CD4-positive, alpha-beta T cell (primary cell): ENCODE results near the gene ALDH1L2. TPM values are rescaled to one million over a fixed set of nuclear protein-coding genes. Genes with fewer than 3 reads are reported as not detected.

Experiments used
- ATAC-seq: fragments of 200-7000 bp; cut with Tn5 transposase; one replicate; pipeline ENCODE4 v1.10.0; 2022; ENCODE audit warnings: mild to moderate bottlenecking; ENCODE audit not compliant: poor library complexity
- CTCF ChIA-PET: fragments of 350-600 bp; sonication (Branson Sonifier 250); formaldehyde crosslinking; loops from one replicate; lab custom pipeline; 2021; ENCODE audit warnings: antibody characterized with exemption, inconsistent platforms; lab: Charles Lee
- POLR2A ChIA-PET: fragments of 350-600 bp; sonication (Branson Sonifier 250); formaldehyde crosslinking; loops from one replicate; lab custom pipeline; 2021; ENCODE audit warnings: antibody characterized with exemption, inconsistent platforms; lab: Charles Lee
- DNase-seq, 14 experiments: peaks; one replicate each; pipeline ENCODE4 v3.0.0-alpha.2; 2013 to 2020; ENCODE audit warnings: mixed read lengths in 2 of 14
- H3K27ac ChIP-seq, 2 donors: one replicate each; pipeline versions ENCODE4 v1.5.1 to v1.7.0; 2013; ENCODE audit warnings: low read length in 2 of 2, low read depth in 1 of 2, mild to moderate bottlenecking in 1 of 2
- H3K27me3 ChIP-seq, 2 experiments: 1 replicate in 1 of 2; 2 replicates in 1 of 2; pipeline versions ENCODE4 v1.6.1 to v1.7.0; 2013; ENCODE audit warnings: low read length in 2 of 2, control low read depth in 1 of 2, mild to moderate bottlenecking in 1 of 2, moderate library complexity in 1 of 2; ENCODE audit not compliant: insufficient read depth in 2 of 2, control insufficient read depth in 1 of 2
- H3K36me3 ChIP-seq: one replicate; pipeline ENCODE4 v1.6.1; 2013; ENCODE audit warnings: low read length, control low read depth; ENCODE audit not compliant: insufficient read depth
- H3K4me1 ChIP-seq: one replicate; pipeline ENCODE4 v1.6.1; 2013; ENCODE audit warnings: low read length, control low read depth; ENCODE audit not compliant: insufficient read depth
- H3K4me3 ChIP-seq: one replicate; pipeline ENCODE4 v1.5.1; 2013; ENCODE audit warnings: mild to moderate bottlenecking, low read length, moderate library complexity
- H3K9me3 ChIP-seq, 2 experiments: 1 replicate in 1 of 2; 2 replicates in 1 of 2; pipeline versions ENCODE4 v1.6.1 to v1.7.0; 2013; ENCODE audit warnings: low read length in 2 of 2, mild to moderate bottlenecking in 2 of 2, control low read depth in 1 of 2, moderate library complexity in 1 of 2; ENCODE audit not compliant: control insufficient read depth in 1 of 2, insufficient read depth in 1 of 2
- H3K27ac Mint-ChIP-seq: one replicate; pipeline ENCODE4 v1.8.0; 2020; ENCODE audit warnings: mixed read lengths
- H3K27me3 Mint-ChIP-seq: one replicate; pipeline ENCODE4 v1.8.0; 2021; ENCODE audit warnings: mixed read lengths
- H3K36me3 Mint-ChIP-seq: one replicate; pipeline ENCODE4 v1.8.0; 2021; ENCODE audit warnings: low read depth, mixed read lengths
- H3K4me1 Mint-ChIP-seq: one replicate; pipeline ENCODE4 v1.8.0; 2021; ENCODE audit warnings: low read depth, mixed read lengths
- H3K4me3 Mint-ChIP-seq: one replicate; pipeline ENCODE4 v1.8.0; 2020; ENCODE audit warnings: mild to moderate bottlenecking, mixed read lengths
- H3K9me3 Mint-ChIP-seq: one replicate; pipeline ENCODE4 v1.8.0; 2020; ENCODE audit warnings: mixed read lengths
- CTCF ChIP-seq: fragments of 200-600 bp; IDR thresholded peaks from one replicate; pipeline ENCODE4 v1.8.0; 2022; ENCODE audit warnings: antibody characterized with exemption, mild to moderate bottlenecking
- intact Hi-C, 2 experiments: fragments of 100-400 bp; cut with DNase I in 1 of 2; cut with micrococcal nuclease in 1 of 2; formaldehyde crosslinking; loops; one replicate each; pipeline versions ENCODE4 v1.15.1 to v1.9.0; 2023 to 2025; cut with DNase I, micrococcal nuclease
- total RNA-seq, 174 experiments: library from RNA in 2 of 174; stranded (reverse) in 2 of 174; gene quantifications; one replicate each; pipeline ENCODE4 v1.2.3 and lab custom pipeline; 2021 to 2026

ALDH1L2 gene
- total RNA-seq, 2 experiments from 2014 or later: 0.03 TPM; not detected in 1

GRCh38 chr12:105083031-105083430 is 1.2 kb downstream of the ALDH1L2 start:
- H3K27me3 Mint-ChIP-seq: peaks cover 47% of the 10 kb centered on the region
- ChIA-PET POLR2A (no interaction called here), CTCF (no interaction called here)
- no peaks in the 10 kb centered on the region for H3K36me3 Mint-ChIP-seq
- peaks cover 21 to 24% of the 10 kb centered on the region in 2 experiments for H3K27me3 ChIP-seq
- TF ChIP-seq CTCF: no peak
- no peak overlapping the region for H3K4me3 ChIP-seq
- H3K4me1 Mint-ChIP-seq: peaks cover 8% of the 10 kb centered on the region
- H3K9me3 ChIP-seq: peaks cover 0 to 7% of the 10 kb centered on the region in 2 experiments
- no peak overlapping the region for H3K27ac Mint-ChIP-seq
- no peak for DNase-seq
- H3K4me1 ChIP-seq: peaks cover 12% of the 10 kb centered on the region
- no peak overlapping the region for H3K4me3 Mint-ChIP-seq
- peaks cover 4% of the 10 kb centered on the region for H3K9me3 Mint-ChIP-seq
- ATAC-seq: no peak
- intact Hi-C loops: no loop called here
- H3K36me3 ChIP-seq: no peaks in the 10 kb centered on the region
- H3K27ac ChIP-seq: no peak overlapping the region

GRCh38 chr12:105078712-105079570 is 5.3 kb downstream of the ALDH1L2 start:
- Histone ChIP-seq H3K27me3 (peaks cover 12 to 22% of the 10 kb centered on the region in 2 experiments), H3K36me3 (no peaks in the 10 kb centered on the region), H3K9me3 (no peaks in the 10 kb centered on the region), H3K27ac (no peak overlapping the region), H3K4me3 (no peak overlapping the region), H3K4me1 (peaks cover 6% of the 10 kb centered on the region)
- H3K4me3 Mint-ChIP-seq: no peak overlapping the region
- DNase-seq (no peak), ATAC-seq (no peak)
- H3K36me3 Mint-ChIP-seq: no peaks in the 10 kb centered on the region
- no peak overlapping the region for H3K27ac Mint-ChIP-seq
- ChIA-PET POLR2A (interaction anchor here (1.1 kb wide), 1 partner anchor 13 kb away, joined by 3 read pairs; no protein-coding TSS in a partner anchor), CTCF (no interaction called here)
- intact Hi-C loops: no loop called here
- no peaks in the 10 kb centered on the region for H3K9me3 Mint-ChIP-seq
- peaks cover 5% of the 10 kb centered on the region for H3K4me1 Mint-ChIP-seq
- no peak for TF ChIP-seq CTCF
- peaks cover 38% of the 10 kb centered on the region for H3K27me3 Mint-ChIP-seq

- no peak overlapping the region for H3K4me3 Mint-ChIP-seq
- no peak overlapping the region for H3K4me3 ChIP-seq
- DNase-seq (no peak), ATAC-seq (no peak)
- ChIA-PET CTCF (no interaction called here), POLR2A (no interaction called here)
- H3K27me3 ChIP-seq: peaks cover 0 to 7% of the 10 kb centered on the region in 2 experiments
- peaks cover 27% of the 10 kb centered on the region for H3K27me3 Mint-ChIP-seq
- no peaks in the 10 kb centered on the region for H3K9me3 ChIP-seq
- H3K36me3 ChIP-seq: no peaks in the 10 kb centered on the region
- no peaks in the 10 kb centered on the region for H3K4me1 ChIP-seq
- intact Hi-C loops: no loop called here
- H3K36me3 Mint-ChIP-seq: no peaks in the 10 kb centered on the region
- H3K9me3 Mint-ChIP-seq: no peaks in the 10 kb centered on the region
- no peak overlapping the region for H3K27ac Mint-ChIP-seq
- H3K4me1 Mint-ChIP-seq: no peaks in the 10 kb centered on the region
- no peak for TF ChIP-seq CTCF
- H3K27ac ChIP-seq: no peak overlapping the region
These were observed 6.8 kb downstream of the ALDH1L2 start for GRCh38 chr12:105077435-105077834.
